ENCODE data around the gene TAF11. TPM values are rescaled to one million over a fixed set of nuclear protein-coding genes. Genes with fewer than 3 reads are reported as not detected.

The TAF11 gene
- total and polyA plus RNA-seq, 2 of the 8 experiments (the other 6 are each of a cell fraction or from before 2014, with no cell fraction given): 38.2 to 48.6 TPM

Other genes with a start within 250 kb of the TAF11 start
- 81.2 TPM in 2 replicates for gene ILRUN, start 191.3 kb downstream of the TAF11 start, total RNA-seq (2021; fragmentation: NEBNext Ultra II Directional; extraction: Animal tissue kit (Norgen Biotek cat#: 25700))
- gene ILRUN, start 191.3 kb downstream of the TAF11 start, polyA plus RNA-seq (2011; rRNA removed): 35.4 and 39.2 TPM in 2 replicates
- gene SNRPC, start 130.5 kb downstream of the TAF11 start, total RNA-seq (2021; fragmentation: NEBNext Ultra II Directional; extraction: Animal tissue kit (Norgen Biotek cat#: 25700)): 209 and 227 TPM in 2 replicates
- 437 and 635 TPM in 2 replicates for gene SNRPC, start 130.5 kb downstream of the TAF11 start, polyA plus RNA-seq (2011; rRNA removed)
- gene BLTP3A, start 96.0 kb downstream of the TAF11 start, total RNA-seq (2021; fragmentation: NEBNext Ultra II Directional; extraction: Animal tissue kit (Norgen Biotek cat#: 25700)): 17.2 and 18.5 TPM in 2 replicates
- gene BLTP3A, start 96.0 kb downstream of the TAF11 start, polyA plus RNA-seq (2011; rRNA removed): 8.5 and 11.1 TPM in 2 replicates
- gene ANKS1A, start 1.2 kb upstream of the TAF11 start, total RNA-seq (2021; fragmentation: NEBNext Ultra II Directional; extraction: Animal tissue kit (Norgen Biotek cat#: 25700)): 30.9 and 32.3 TPM in 2 replicates
- 9.8 and 15.1 TPM in 2 replicates for gene ANKS1A, start 1.2 kb upstream of the TAF11 start, polyA plus RNA-seq (2011; rRNA removed)